NCI-H1694 treated with DMSO at 0.1 percent for 48 hours (cell line): Measurements from ENCODE around the gene SYF2.
"Not testable (repeated sequence)": the region's sequence is repeated elsewhere in the genome, so short reads cannot be mapped to it uniquely, and the experiment has no call there.

ENCODE experiments used
- DNase-seq: peaks from one replicate; lab custom pipeline; 2025; lab: John Stamatoyannopoulos, UW

Gene SYF2

GRCh38 chr1:25246600-25247023 is 14.3 kb upstream of the SYF2 start:
- DNase-seq, result no peak

GRCh38 chr1:25245809-25246599 is 13.7 kb upstream of the SYF2 start:
- no peak for DNase-seq

- no peak for DNase-seq
These were observed 13.1 kb upstream of the SYF2 start for GRCh38 chr1:25245393-25245792.

GRCh38 chr1:25243907-25244306 is 11.6 kb upstream of the SYF2 start:
- DNase-seq, result no peak

GRCh38 chr1:25239681-25240541 is 7.6 kb upstream of the SYF2 start:
- no peak for DNase-seq

GRCh38 chr1:25238046-25238445 is 5.7 kb upstream of the SYF2 start:
- no peak for DNase-seq

- DNase-seq, result not testable (repeated sequence)
These were observed 4.0 kb upstream of the SYF2 start for GRCh38 chr1:25236261-25236660.

- not testable (repeated sequence) for DNase-seq
These were observed 3.1 kb upstream of the SYF2 start for GRCh38 chr1:25235411-25235810.

- no peak for DNase-seq
These were observed 823 bp upstream of the SYF2 start for GRCh38 chr1:25232866-25233784.

GRCh38 chr1:25223471-25223870 is 8.8 kb downstream of the SYF2 start:
- DNase-seq, result no peak

GRCh38 chr1:25222606-25223005 is 9.7 kb downstream of the SYF2 start:
- no peak for DNase-seq

GRCh38 chr1:25220666-25221065 is 11.6 kb downstream of the SYF2 start:
- no peak for DNase-seq

- no peak for DNase-seq
These were observed 12.5 kb downstream of the SYF2 start for GRCh38 chr1:25219661-25220251.

- no peak for DNase-seq
These were observed 14.6 kb downstream of the SYF2 start for GRCh38 chr1:25217598-25218232.

- DNase-seq, result no peak
These were observed 15.3 kb downstream of the SYF2 start for GRCh38 chr1:25217015-25217414.

- no peak for DNase-seq
These were observed 16.2 kb downstream of the SYF2 start for GRCh38 chr1:25216123-25216522.

- DNase-seq, result no peak
These were observed 19.6 kb downstream of the SYF2 start for GRCh38 chr1:25212725-25213124.

GRCh38 chr1:25210728-25211127 is 21.6 kb downstream of the SYF2 start:
- DNase-seq, result no peak

- DNase-seq, result no peak
These were observed 22.8 kb downstream of the SYF2 start for GRCh38 chr1:25209516-25209915.

GRCh38 chr1:25208561-25209222 is 23.6 kb downstream of the SYF2 start:
- no peak for DNase-seq

- no peak for DNase-seq
These were observed 24.2 kb downstream of the SYF2 start for GRCh38 chr1:25208092-25208491.
